ENCODE results near the gene EXOC6B.

EXOC6B gene

GRCh38 chr2:72731116-72731515 is 94.7 kb downstream of the EXOC6B start:
- DNase-seq = no peak

GRCh38 chr2:72727356-72727755 is 98.5 kb downstream of the EXOC6B start:
- DNase-seq = no peak

- DNase-seq = no peak
Observed at GRCh38 chr2:72723769-72724370, 102.0 kb downstream of the EXOC6B start.

- no peak for DNase-seq
Observed at GRCh38 chr2:72722492-72723070, 103.3 kb downstream of the EXOC6B start.

GRCh38 chr2:72719416-72719815 is 106.4 kb downstream of the EXOC6B start:
- no peak for DNase-seq

GRCh38 chr2:72718876-72719275 is 107.0 kb downstream of the EXOC6B start:
- DNase-seq = no peak

- DNase-seq = no peak
Observed at GRCh38 chr2:72716601-72717000, 109.2 kb downstream of the EXOC6B start.

GRCh38 chr2:72713857-72714256 is 112.0 kb downstream of the EXOC6B start:
- DNase-seq = no peak

- DNase-seq = no peak
Observed at GRCh38 chr2:72712977-72713376, 112.9 kb downstream of the EXOC6B start.

- no peak for DNase-seq
Observed at GRCh38 chr2:72712304-72712703, 113.5 kb downstream of the EXOC6B start.

GRCh38 chr2:72710418-72711152 is 115.2 kb downstream of the EXOC6B start:
- DNase-seq = no peak

- no peak for DNase-seq
Observed at GRCh38 chr2:72708236-72708635, 117.6 kb downstream of the EXOC6B start.

GRCh38 chr2:72698300-72698699 is 127.5 kb downstream of the EXOC6B start:
- DNase-seq = no peak

GRCh38 chr2:72696559-72696958 is 129.3 kb downstream of the EXOC6B start:
- DNase-seq = no peak

GRCh38 chr2:72695676-72696075 is 130.2 kb downstream of the EXOC6B start:
- DNase-seq = no peak

- no peak for DNase-seq
Observed at GRCh38 chr2:72694715-72695496, 130.9 kb downstream of the EXOC6B start.

GRCh38 chr2:72689579-72690195 is 136.1 kb downstream of the EXOC6B start:
- no peak for DNase-seq

- DNase-seq = no peak
Observed at GRCh38 chr2:72685638-72686213, 140.1 kb downstream of the EXOC6B start.

GRCh38 chr2:72682061-72682460 is 143.8 kb downstream of the EXOC6B start:
- DNase-seq = no peak

- DNase-seq = no peak
Observed at GRCh38 chr2:72681016-72681995, 144.5 kb downstream of the EXOC6B start.

- no peak for DNase-seq
Observed at GRCh38 chr2:72678024-72678423, 147.8 kb downstream of the EXOC6B start.
